Measurements from ENCODE around the gene UBN1. TPM values are rescaled to one million over a fixed set of nuclear protein-coding genes. Genes with fewer than 3 reads are reported as not detected.

The UBN1 gene
- 40.3 TPM for polyA plus RNA-seq (2012; ENCODE audit: insufficient read depth, insufficient read length, low read depth)

GRCh38 chr16:4846901-4847773 is at the start of gene UBN1, which contains the start of gene GLYR1:
Gene UBN1 (plus strand): TSS chr16:4847481. CDS start chr16:4852918, 5,437 bp downstream.
Gene GLYR1 (minus strand): TSS chr16:4847288. CDS start chr16:4847265, 23 bp downstream.
- Histone ChIP-seq H3K4me1 (no peaks in the 10 kb centered on the region), H3K36me3 (peaks cover 31% of the 10 kb centered on the region), H3K27me3 (no peaks in the 10 kb centered on the region), H3K9me3 (no peaks in the 10 kb centered on the region), H3K4me3 (ENCODE audit: low read depth, low read length) (peak within 1 kb of the TSS; percentile 96)
- peak; percentile 100 for DNase-seq
- TF ChIP-seq CTCF (IDR thresholded peaks at IDR 0.05; ENCODE audit: low read depth, low read length) = no peak

- Histone ChIP-seq H3K9me3 (no peaks in the 10 kb centered on the region), H3K4me1 (peaks cover 11% of the 10 kb centered on the region), H3K27me3 (no peaks in the 10 kb centered on the region), H3K36me3 (peaks cover 5% of the 10 kb centered on the region), H3K4me3 (ENCODE audit: low read depth, low read length) (no peak overlapping the region)
- no peak for DNase-seq
- TF ChIP-seq CTCF (IDR thresholded peaks at IDR 0.05; ENCODE audit: low read depth, low read length) = no peak
These were observed 49.5 kb upstream of the UBN1 start for GRCh38 chr16:4797805-4798252.

- Histone ChIP-seq H3K4me1 (peaks cover 11% of the 10 kb centered on the region), H3K9me3 (no peaks in the 10 kb centered on the region), H3K4me3 (ENCODE audit: low read depth, low read length) (no peak overlapping the region), H3K36me3 (peaks cover 5% of the 10 kb centered on the region), H3K27me3 (no peaks in the 10 kb centered on the region)
- TF ChIP-seq CTCF (IDR thresholded peaks at IDR 0.05; ENCODE audit: low read depth, low read length) = no peak
- DNase-seq = no peak
These were observed 48.8 kb upstream of the UBN1 start for GRCh38 chr16:4798456-4798855.

GRCh38 chr16:4799171-4799855 is 48.0 kb upstream of the UBN1 start:
- DNase-seq = no peak
- H3K4me1 ChIP-seq = peaks cover 11% of the 10 kb centered on the region
- H3K9me3 ChIP-seq = no peaks in the 10 kb centered on the region
- peaks cover 8% of the 10 kb centered on the region for H3K36me3 ChIP-seq
- no peaks in the 10 kb centered on the region for H3K27me3 ChIP-seq
- no peak for TF ChIP-seq CTCF (IDR thresholded peaks at IDR 0.05; ENCODE audit: low read depth, low read length)
- H3K4me3 ChIP-seq (ENCODE audit: low read depth, low read length) = no peak overlapping the region

- H3K27me3 ChIP-seq = no peaks in the 10 kb centered on the region
- H3K4me1 ChIP-seq = peaks cover 11% of the 10 kb centered on the region
- DNase-seq = peak; percentile 91
- H3K36me3 ChIP-seq = peaks cover 13% of the 10 kb centered on the region
- no peak for TF ChIP-seq CTCF (IDR thresholded peaks at IDR 0.05; ENCODE audit: low read depth, low read length)
- no peaks in the 10 kb centered on the region for H3K9me3 ChIP-seq
- peak overlapping the region; percentile 14 for H3K4me3 ChIP-seq (ENCODE audit: low read depth, low read length)
These were observed 46.8 kb upstream of the UBN1 start for GRCh38 chr16:4800290-4801041.
